Calu3 (cell line): ENCODE data around the gene DCST2. TPM values are rescaled to one million over a fixed set of nuclear protein-coding genes. Genes with fewer than 3 reads are reported as not detected.

Experiments
- BruUV-seq: library from RNA; stranded (reverse); fragments of 400-500 nt; replicated peaks from 2 replicates; lab custom pipeline; 2021; lab: Mats Ljungman, UMichigan
- CTCF ChIA-PET: fragments of 300-600 bp; sonication (Branson Sonifier 250); formaldehyde crosslinking; loops from one replicate; lab custom pipeline; 2022; ENCODE audit warnings: antibody characterized with exemption; lab: Charles Lee
- DNase-seq: peaks from one replicate; pipeline ENCODE4 v3.0.0; 2022
- H3K27ac Mint-ChIP-seq: one replicate; pipeline ENCODE4 v1.8.0; 2022; ENCODE audit warnings: mixed read lengths; ENCODE audit not compliant: unreplicated experiment
- H3K27me3 Mint-ChIP-seq: one replicate; pipeline ENCODE4 v1.8.0; 2022; ENCODE audit warnings: mixed read lengths; ENCODE audit not compliant: unreplicated experiment
- H3K36me3 Mint-ChIP-seq: one replicate; pipeline ENCODE4 v1.8.0; 2022; ENCODE audit warnings: mild to moderate bottlenecking, moderate library complexity, mixed read lengths; ENCODE audit not compliant: insufficient read depth, unreplicated experiment
- H3K4me1 Mint-ChIP-seq: one replicate; pipeline ENCODE4 v1.8.0; 2022; ENCODE audit warnings: mild to moderate bottlenecking, low read depth, mixed read lengths; ENCODE audit not compliant: unreplicated experiment
- H3K4me3 Mint-ChIP-seq: one replicate; pipeline ENCODE4 v1.8.0; 2022; ENCODE audit warnings: mild to moderate bottlenecking, low read depth, moderate library complexity, mixed read lengths; ENCODE audit not compliant: unreplicated experiment
- H3K9me3 Mint-ChIP-seq: one replicate; pipeline ENCODE4 v1.8.0; 2022; ENCODE audit warnings: low read depth, mixed read lengths; ENCODE audit not compliant: unreplicated experiment
- CTCF ChIP-seq: fragments of 200-600 bp; IDR thresholded peaks from one replicate; pipeline ENCODE4 v1.8.0; 2022; ENCODE audit warnings: antibody characterized with exemption; ENCODE audit not compliant: unreplicated experiment
- intact Hi-C: fragments of 100-400 bp; cut with micrococcal nuclease; formaldehyde crosslinking; loops from one replicate; pipeline ENCODE4 v1.10.0; 2022; ENCODE audit not compliant: unreplicated experiment
- total RNA-seq: library from RNA; stranded (reverse); gene quantifications from 2 replicates; pipeline ENCODE4 v1.2.3, GENCODE V29; 2022

The DCST2 gene
- total RNA-seq, 1 experiment from 2014 or later = 1.4 TPM

GRCh38 chr1:155017946-155018316, 15.7 kb downstream of the DCST2 start:
- peaks cover 54% of the 10 kb centered on the region for H3K36me3 Mint-ChIP-seq
- peaks cover 39% of the 10 kb centered on the region for H3K4me1 Mint-ChIP-seq
- no peak for TF ChIP-seq CTCF
- H3K27ac Mint-ChIP-seq = peak overlapping the region; percentile 79
- intact Hi-C loops = loop anchor here (2.0 kb wide), 1 partner anchor 15 kb away; the partner anchor contains the start of gene ZBTB7B
- no peaks in the 10 kb centered on the region for H3K9me3 Mint-ChIP-seq
- peak overlapping the region; percentile 60 for H3K4me3 Mint-ChIP-seq
- no peaks in the 10 kb centered on the region for H3K27me3 Mint-ChIP-seq
- CTCF ChIA-PET = interaction anchor here (0.5 to 1.9 kb wide), 26 partner anchors 11 to 1341 kb away, joined by 3 to 13 read pairs (median 5); partner anchors contain the start of genes ADAM15, LENEP, PBXIP1 and PYGO2
- DNase-seq = no peak
- TSS peak; percentile 7 for BruUV-seq

GRCh38 chr1:155017041-155017945, 16.3 kb downstream of the DCST2 start:
- CTCF ChIA-PET = interaction anchor here (0.5 to 1.9 kb wide), 27 partner anchors 11 to 1342 kb away, joined by 3 to 13 read pairs (median 4); partner anchors contain the start of genes ADAM15, LENEP, PBXIP1 and PYGO2

GRCh38 chr1:155016231-155016831, 17.2 kb downstream of the DCST2 start:
- Mint-ChIP-seq H3K4me3 (no peak overlapping the region), H3K36me3 (peaks cover 56% of the 10 kb centered on the region), H3K27ac (peak overlapping the region; percentile 51), H3K9me3 (no peaks in the 10 kb centered on the region), H3K4me1 (peaks cover 30% of the 10 kb centered on the region), H3K27me3 (no peaks in the 10 kb centered on the region)
- no peak for DNase-seq
- intact Hi-C loops = loop anchor here (2.0 kb wide), 1 partner anchor 14 kb away; the partner anchor contains the start of gene ZBTB7B
- CTCF ChIA-PET = interaction anchor here (0.6 to 1.9 kb wide), 8 partner anchors 10 to 109 kb away, joined by 3 to 11 read pairs (median 9); partner anchors contain the start of genes PBXIP1 and ZBTB7B
- no peak for TF ChIP-seq CTCF
- BruUV-seq = no TSS peak

More at GRCh38 chr1:155017041-155017945, 16.3 kb downstream of the DCST2 start:
- peak overlapping the region; percentile 60 for H3K4me3 Mint-ChIP-seq
- intact Hi-C loops = loop anchor here (2.0 kb wide), 1 partner anchor 14 kb away; the partner anchor contains the start of gene ZBTB7B
- peak; percentile 96 for DNase-seq
- peak overlapping the region; percentile 79 for H3K27ac Mint-ChIP-seq
- H3K27me3 Mint-ChIP-seq = no peaks in the 10 kb centered on the region
- H3K36me3 Mint-ChIP-seq = peaks cover 56% of the 10 kb centered on the region
- no peaks in the 10 kb centered on the region for H3K9me3 Mint-ChIP-seq
- BruUV-seq = no TSS peak
- TF ChIP-seq CTCF = peak; percentile 99
- peaks cover 37% of the 10 kb centered on the region for H3K4me1 Mint-ChIP-seq
